GM12878 (cell line): Measurements from ENCODE around the gene COL4A2. TPM values are rescaled to one million over a fixed set of nuclear protein-coding genes. Genes with fewer than 3 reads are reported as not detected.

Experiments used
- ATAC-seq: fragments of 200-7000 bp; cut with Tn5 transposase; 3 replicates; pipeline ENCODE4 v1.9.1; 2020; ENCODE audit warnings: mild to moderate bottlenecking, moderate library complexity
- BruUV-seq: library from RNA; stranded (reverse); fragments of 400-500 nt; replicated peaks from 2 replicates; lab custom pipeline; 2021; lab: Mats Ljungman, UMichigan
- CTCF ChIA-PET: fragments of 300-600 bp; sonication (Branson Sonifier 250); formaldehyde crosslinking; extraction: SDS; loops from one replicate; lab custom pipeline; 2021; ENCODE audit warnings: inconsistent platforms; lab: Yijun Ruan, JAX
- POLR2A ChIA-PET: fragments of 350-600 bp; formaldehyde crosslinking; extraction: SDS; loops from one replicate; lab custom pipeline; 2021; ENCODE audit warnings: inconsistent platforms; lab: Charles Lee
- RAD21 ChIA-PET: fragments of 300-600 bp; sonication (Branson Sonifier 250); formaldehyde crosslinking; loops from one replicate; lab custom pipeline; 2023; ENCODE audit warnings: antibody characterized with exemption; ENCODE audit not compliant: unreplicated experiment; lab: Charles Lee
- SMC1A ChIA-PET: fragments of 300-600 bp; sonication (Branson Sonifier 250); formaldehyde crosslinking; loops from one replicate; lab custom pipeline; 2023; ENCODE audit not compliant: unreplicated experiment, uncharacterized antibody; lab: Charles Lee
- DNase-seq: peaks from one replicate; pipeline ENCODE4 v3.0.0-alpha.2; 2011; ENCODE audit warnings: low read depth, low spot score
- FAIRE-seq: peaks from 3 replicates; lab custom pipeline; 2011; peaks lifted over from hg19 to GRCh38; lab: Jason Lieb, UNC
- H2AFZ ChIP-seq: 2 replicates; pipeline ENCODE4 v1.6.0; 2011; ENCODE audit warnings: low read depth, low read length, control low read depth; ENCODE audit not compliant: control insufficient read depth
- H3K27ac ChIP-seq: 2 replicates; pipeline ENCODE4 v1.5.1; 2011; ENCODE audit warnings: control low read depth; ENCODE audit not compliant: control insufficient read depth, insufficient read depth
- H3K27me3 ChIP-seq, 2 experiments: replicated peaks in 1 of 2; 2 replicates each; pipeline versions ENCODE4 v1.6.0 to v1.6.1; 2011; ENCODE audit warnings: low read length in 1 of 2; ENCODE audit not compliant: control insufficient read depth in 2 of 2, insufficient read depth in 2 of 2
- H3K36me3 ChIP-seq, 2 experiments: 2 replicates each; pipeline ENCODE4 v1.5.1; 2011; ENCODE audit warnings: low read length in 1 of 2; ENCODE audit not compliant: control insufficient read depth in 2 of 2, insufficient read depth in 2 of 2
- H3K4me1 ChIP-seq: 2 replicates; pipeline ENCODE4 v1.6.1; 2011; ENCODE audit warnings: mild to moderate bottlenecking, low read length, moderate library complexity, mixed read lengths; ENCODE audit not compliant: control insufficient read depth, insufficient read depth
- H3K4me2 ChIP-seq: 2 replicates; pipeline ENCODE4 v1.6.0; 2011; ENCODE audit warnings: control low read depth; ENCODE audit not compliant: control insufficient read depth, insufficient read depth
- H3K4me3 ChIP-seq: fragments of 200-600 bp; sonication (generic); 2 replicates; pipeline ENCODE4 v1.5.1; 2016
- H3K79me2 ChIP-seq: 2 replicates; pipeline ENCODE4 v1.6.0; 2011; ENCODE audit warnings: low read length; ENCODE audit not compliant: control insufficient read depth, insufficient read depth
- H3K9ac ChIP-seq: 2 replicates; pipeline ENCODE4 v1.8.0; 2011; ENCODE audit warnings: low read length, control low read depth, mixed read lengths; ENCODE audit not compliant: control insufficient read depth, insufficient read depth
- H3K9me3 ChIP-seq: replicated peaks from 3 replicates; pipeline ENCODE4 v1.5.1; 2011; ENCODE audit warnings: mild to moderate bottlenecking, low read length; ENCODE audit not compliant: control insufficient read depth, insufficient read depth
- H4K20me1 ChIP-seq: 2 replicates; pipeline ENCODE4 v1.6.0; 2011; ENCODE audit not compliant: control insufficient read depth, insufficient read depth
- CEBPZ ChIP-seq: fragments of 150-350 bp; IDR thresholded peaks from 2 replicates; pipeline ENCODE4 v1.6.1; 2016; ENCODE audit warnings: low read depth, low read length
- CREB1 ChIP-seq: IDR thresholded peaks from 2 replicates; pipeline ENCODE4 v1.6.1; 2012; ENCODE audit warnings: low read depth, mild to moderate bottlenecking, inconsistent platforms
- E2F8 ChIP-seq: fragments of 450-650 bp; IDR thresholded peaks from 2 replicates; pipeline ENCODE4 v1.6.1; 2018; ENCODE audit warnings: mild to moderate bottlenecking, low read depth, moderate library complexity; ENCODE audit not compliant: partially characterized antibody
- HDGF ChIP-seq: fragments of 450-650 bp; IDR thresholded peaks from 2 replicates; pipeline ENCODE4 v1.6.1; 2016; ENCODE audit warnings: antibody characterized with exemption
- KDM1A ChIP-seq: fragments of 200-600 bp; sonication (generic); IDR thresholded peaks from 2 replicates; pipeline ENCODE4 v1.6.1; 2016; ENCODE audit warnings: borderline replicate concordance
- LARP7 ChIP-seq: fragments of 450-650 bp; IDR thresholded peaks from 2 replicates; pipeline ENCODE4 v1.6.1; 2017; ENCODE audit warnings: mild to moderate bottlenecking
- MEF2B ChIP-seq: fragments of 450-650 bp; IDR thresholded peaks from 2 replicates; pipeline ENCODE4 v1.6.1; 2018; ENCODE audit warnings: mild to moderate bottlenecking, moderate library complexity; ENCODE audit not compliant: partially characterized antibody, poor library complexity, severe bottlenecking
- MXI1 ChIP-seq: fragments of 150-350 bp; IDR thresholded peaks from 2 replicates; pipeline ENCODE4 v1.6.1; 2011; ENCODE audit warnings: low read depth, mild to moderate bottlenecking, inconsistent platforms, low read length, improper control_type of control experiment
- NRF1 ChIP-seq: conservative IDR thresholded peaks from 2 replicates; pipeline ENCODE4 v1.6.1; 2011; ENCODE audit warnings: mild to moderate bottlenecking, low read depth, low read length, improper control_type of control experiment
- PBX3 ChIP-seq: IDR thresholded peaks from 2 replicates; pipeline ENCODE4 v1.6.1; 2011; ENCODE audit warnings: mild to moderate bottlenecking, low read depth, low read length, moderate library complexity; ENCODE audit not compliant: insufficient replicate concordance
- PML ChIP-seq: IDR thresholded peaks from 2 replicates; pipeline ENCODE4 v1.6.1; 2012; ENCODE audit warnings: low read length, inconsistent platforms
- TBL1XR1 ChIP-seq: IDR thresholded peaks from 2 replicates; pipeline ENCODE4 v1.6.1; 2012; ENCODE audit warnings: low read depth, low read length, improper control_type of control experiment
- ZNF687 ChIP-seq: fragments of 450-650 bp; IDR thresholded peaks from 2 replicates; pipeline ENCODE4 v1.6.1; 2017; ENCODE audit warnings: mild to moderate bottlenecking, moderate library complexity
- WGBS: methylation state at CpG from one replicate; pipeline ENCODE4 v1.1.6; 2016; ENCODE audit warnings: low lambda C conversion rate; ENCODE audit not compliant: insufficient replicate concordance, insufficient coverage; ENCODE audit errors: missing lambda C conversion rate; 5-methylcytosine and 5-hydroxymethylcytosine counted together
- in situ Hi-C: fragments of 300-500 bp; cut with MboI; formaldehyde crosslinking; loops from 9 replicates; pipeline ENCODE4 v1.14.3; 2018; ENCODE audit warnings: mixed read lengths
- intact Hi-C: fragments of 100-400 bp; cut with micrococcal nuclease; formaldehyde crosslinking; loops from one replicate; pipeline ENCODE4 v1.14.2; 2022; ENCODE audit not compliant: unreplicated experiment
- polyA plus RNA-seq, 11 experiments: library from polyadenylated mRNA; depleted of rRNA in 4 of 11; unstranded in 6 of 11; stranded (reverse) in 5 of 11; fragments of >200 nt; fragmentation: Nextera tagmentation in 4 of 11; fragmentation: Illumina TruSeq in 1 of 11; extraction: Ambion mirVana in 4 of 11; extraction: Trizol in 1 of 11; gene quantifications; 1 replicate in 1 of 11; 2 replicates in 10 of 11; pipeline versions ENCODE4 v1.2.1 to v1.2.3, GENCODE V29; 2011 to 2016; ENCODE audit warnings: inconsistent platforms in 2 of 11, missing spikeins in 2 of 11, low read depth in 1 of 11
- total RNA-seq, 4 experiments: library from RNA; depleted of rRNA in 3 of 4; stranded (reverse); fragments of >200 nt in 3 of 4; fragmentation: Illumina TruSeq in 1 of 4; extraction: Trizol in 1 of 4; gene quantifications; 2 replicates each; pipeline versions ENCODE4 v1.2.1 to v1.2.3, GENCODE V29; 2013 to 2021

COL4A2 gene
- total and polyA plus RNA-seq, 10 of the 15 experiments (the other 5 are each of a cell fraction or from before 2014, with no cell fraction given), result 0.16 to 1.6 (median 0.62) TPM; not detected in 3

- RAD21 ChIA-PET, result no interaction called here
- H3K9me3 ChIP-seq, result no peaks in the 10 kb centered on the region
- H3K4me3 ChIP-seq, result no peak overlapping the region
- H3K4me1 ChIP-seq, result peaks cover 4% of the 10 kb centered on the region
- intact Hi-C loops, result loop anchor here (2.0 to 5.0 kb wide), 3 partner anchors 31 to 1453 kb away; no protein-coding TSS in a partner anchor
- no peak overlapping the region for H3K4me2 ChIP-seq
- H3K79me2 ChIP-seq, result no peaks in the 10 kb centered on the region
- DNase-seq (no peak), FAIRE-seq (no peak), ATAC-seq (no peak)
- no peak overlapping the region for H3K27ac ChIP-seq
- 0% methylated on average over 6 of the region's 6 CpGs for WGBS
- no peaks in the 10 kb centered on the region for H4K20me1 ChIP-seq
- CTCF ChIA-PET, result no interaction called here
- in situ Hi-C loops, result loop anchor here (5.0 to 25.0 kb wide), 2 partner anchors 191 to 1451 kb away; no protein-coding TSS in a partner anchor
- POLR2A ChIA-PET, result no interaction called here
- BruUV-seq, result no TSS peak
- no peaks in the 10 kb centered on the region for H3K27me3 ChIP-seq
- no peak overlapping the region for H3K9ac ChIP-seq
- H2AFZ ChIP-seq, result no peak overlapping the region
- H3K36me3 ChIP-seq, result no peaks in the 10 kb centered on the region
- SMC1A ChIA-PET, result no interaction called here
- TF ChIP-seq TBL1XR1 (no peak), NRF1 (no peak), CEBPZ (no peak), HDGF (no peak), KDM1A (no peak), LARP7 (no peak), PBX3 (no peak), E2F8 (no peak), PML (no peak), MXI1 (no peak), CREB1 (no peak), ZNF687 (no peak), MEF2B (no peak)
Measured at GRCh38 chr13:110413676-110414040, 106.6 kb downstream of the COL4A2 start.
